Fibroblast of skin of left quadriceps (primary cell): ENCODE data around the gene AMIGO2.
"Not testable (repeated sequence)": the region's sequence is repeated elsewhere in the genome, so short reads cannot be mapped to it uniquely, and the experiment has no call there.

ENCODE experiments used
- DNase-seq, 2 experiments: peaks; one replicate each; pipeline ENCODE4 v3.0.0-alpha.2; 2013; ENCODE audit warnings: low read depth in 2 of 2

The AMIGO2 gene

DNA sequence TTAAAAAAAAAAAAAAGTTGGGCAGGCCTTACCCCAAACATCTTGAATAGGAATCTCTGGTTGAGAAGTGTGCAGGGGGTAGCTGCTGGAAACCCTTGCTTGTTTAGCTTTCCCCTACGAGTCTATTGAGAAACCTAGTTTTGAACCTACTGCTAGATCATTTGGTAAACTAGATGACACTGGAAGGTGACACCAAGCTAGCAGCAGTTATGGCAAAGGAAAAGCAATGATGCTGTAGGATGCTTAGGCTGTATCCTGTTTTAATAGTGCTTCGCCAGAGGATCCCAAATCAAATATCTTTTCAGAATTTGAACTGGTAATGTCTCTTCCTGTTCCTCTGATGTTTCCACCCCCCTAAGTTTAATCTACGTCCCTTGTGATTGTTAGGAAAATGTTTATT is 5.8 kb downstream of the AMIGO2 start:
- DNase-seq, result no peak

DNA sequence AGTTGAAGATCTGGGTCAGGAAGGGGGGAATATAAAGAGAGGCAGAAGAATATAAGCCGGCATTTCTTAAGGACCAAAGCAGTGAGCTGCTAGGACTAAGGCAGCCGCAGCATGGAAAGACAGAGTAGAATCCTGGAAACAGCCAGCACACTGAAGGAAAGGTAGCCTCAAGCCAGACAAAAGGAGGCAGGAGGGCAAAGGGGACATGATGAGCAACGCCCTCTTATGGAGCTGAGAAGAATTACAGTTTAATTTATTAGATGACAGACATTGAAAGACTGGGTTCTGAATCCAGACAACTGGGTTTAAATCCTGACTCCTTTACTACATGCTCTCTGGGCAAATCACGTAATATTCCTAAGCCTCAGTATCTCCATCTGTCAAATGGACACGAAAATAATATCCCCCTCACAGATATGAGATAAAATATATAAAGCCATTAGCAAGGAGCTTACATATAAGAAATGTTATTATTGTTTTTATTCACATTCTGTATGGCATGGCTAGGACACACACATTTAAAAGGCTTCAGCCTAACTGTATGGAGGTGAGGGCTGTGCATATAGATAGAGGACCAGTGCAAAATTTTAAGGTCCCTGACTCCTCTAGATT is 8.4 kb downstream of the AMIGO2 start:
- no peak for DNase-seq

DNA sequence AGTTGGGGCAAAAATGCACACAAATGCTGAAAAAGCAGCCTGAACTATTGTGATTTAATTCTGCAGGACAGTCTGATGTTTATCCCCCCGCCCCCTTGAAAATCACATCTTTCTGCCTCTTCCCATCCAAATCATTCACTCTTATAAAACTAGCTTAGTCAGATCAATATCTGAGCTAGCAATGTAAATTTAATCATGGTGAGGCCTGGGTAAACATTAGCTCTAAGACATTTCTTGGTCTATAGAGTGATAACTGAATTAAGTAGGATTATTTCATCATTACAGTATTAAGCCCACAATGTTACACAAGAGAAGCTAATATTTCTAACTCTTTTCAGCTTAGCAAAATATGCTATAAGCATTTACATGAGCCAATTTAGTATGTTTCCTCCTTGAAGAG is 9.4 kb downstream of the AMIGO2 start:
- DNase-seq, result no peak

DNA sequence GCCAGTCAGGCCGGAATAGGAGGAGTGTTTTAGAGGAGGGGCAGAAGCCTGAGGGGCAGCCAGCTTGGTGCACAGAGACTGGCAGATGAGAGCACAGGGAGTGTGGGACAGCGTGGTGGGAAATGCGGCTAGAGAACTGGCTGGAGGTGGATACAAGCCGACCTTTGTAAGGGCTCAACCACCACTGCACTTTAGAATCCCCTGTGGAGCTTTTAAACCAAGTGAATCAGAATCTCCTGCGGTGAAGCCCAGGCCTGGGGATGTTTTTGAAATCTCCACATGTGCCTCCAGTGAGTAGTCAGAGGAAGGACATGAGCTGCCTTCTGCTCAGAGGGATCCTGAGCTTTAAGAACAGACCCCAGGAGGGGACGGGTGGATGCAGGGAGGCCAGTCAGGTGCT is 11.2 kb downstream of the AMIGO2 start:
- DNase-seq, result no peak

DNA sequence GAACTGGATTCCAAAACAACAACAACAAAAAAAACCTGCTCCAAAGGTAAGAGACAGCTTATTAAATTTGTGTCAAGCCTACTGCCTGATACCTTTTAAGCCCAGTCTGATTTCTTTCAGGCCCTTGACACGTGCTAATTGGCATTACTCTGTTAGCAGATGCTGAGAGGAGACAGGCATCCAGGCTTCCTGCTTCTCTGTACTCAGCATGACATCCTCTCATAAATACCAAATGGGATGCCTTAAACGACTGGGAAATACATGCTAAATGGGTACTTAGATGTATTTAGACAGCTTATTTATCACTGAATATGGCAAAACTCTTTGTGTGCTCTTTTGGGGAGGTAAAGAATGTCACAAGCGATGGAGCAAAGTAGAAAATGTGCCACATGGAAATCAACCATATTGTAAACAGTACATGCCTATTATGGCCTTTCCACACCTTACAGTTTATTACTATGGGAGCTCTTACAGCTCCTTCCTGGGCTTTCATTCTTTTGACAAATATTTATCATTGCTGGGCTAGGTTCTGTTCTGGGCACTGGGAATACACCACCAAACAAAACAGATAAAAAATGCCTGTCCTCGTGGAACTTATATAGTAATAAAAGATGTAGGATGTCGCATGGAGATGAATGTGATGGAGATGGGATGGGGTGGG is 11.9 kb downstream of the AMIGO2 start:
- DNase-seq, result no peak

DNA sequence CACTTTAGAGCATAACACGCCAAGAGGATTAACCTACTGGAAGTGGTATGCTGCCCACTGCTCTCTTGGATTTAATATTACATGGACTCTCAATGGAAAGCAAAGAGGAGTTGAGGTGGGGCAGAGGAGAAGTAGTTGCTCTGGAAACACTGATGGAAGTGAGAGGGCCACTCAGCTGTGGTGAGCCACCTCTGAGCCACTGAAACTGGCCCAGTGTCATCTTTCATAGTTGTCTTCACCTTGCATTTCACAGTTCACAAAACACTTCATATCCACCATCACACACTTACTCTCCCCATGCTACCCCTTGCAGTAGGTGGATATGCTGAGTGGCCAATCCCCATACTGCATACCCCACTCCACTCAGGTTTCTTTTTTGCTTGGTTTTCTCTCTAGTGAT is 12.6 kb downstream of the AMIGO2 start:
- DNase-seq, result no peak

DNA sequence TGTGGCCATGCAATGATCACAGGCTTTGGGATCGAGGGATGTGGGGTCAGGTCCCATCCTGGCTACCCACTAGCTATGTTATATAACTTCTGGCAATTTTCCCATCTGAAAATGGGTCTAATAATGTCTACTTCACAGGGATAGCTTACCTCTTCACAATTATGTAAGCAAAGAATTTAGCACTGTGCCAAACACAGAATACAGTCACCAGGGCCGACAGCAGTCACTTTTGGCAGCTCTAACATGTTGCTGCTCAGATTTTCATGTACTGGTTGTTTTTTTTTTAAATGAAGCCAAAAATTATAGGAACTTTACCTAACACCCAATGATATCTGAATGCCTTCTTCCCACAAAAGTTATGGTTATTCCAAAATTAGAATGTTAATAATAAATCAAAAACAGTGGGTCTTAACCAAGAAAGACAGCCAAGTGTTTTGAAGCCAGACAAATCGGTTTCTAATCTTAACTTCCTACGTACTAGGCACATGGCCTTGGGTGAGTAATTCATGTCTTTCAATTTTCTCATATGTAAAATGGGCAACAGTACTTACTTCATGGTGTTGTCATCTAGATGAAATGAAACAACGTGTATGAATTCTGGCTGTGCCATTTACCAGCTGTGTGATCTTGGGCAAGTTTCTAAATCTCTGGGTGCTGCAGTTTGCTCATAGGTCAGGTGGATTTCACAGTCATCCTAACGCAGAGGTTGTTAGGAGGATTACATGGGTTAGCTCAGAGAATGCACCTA is 13.3 kb downstream of the AMIGO2 start:
- no peak for DNase-seq

DNA sequence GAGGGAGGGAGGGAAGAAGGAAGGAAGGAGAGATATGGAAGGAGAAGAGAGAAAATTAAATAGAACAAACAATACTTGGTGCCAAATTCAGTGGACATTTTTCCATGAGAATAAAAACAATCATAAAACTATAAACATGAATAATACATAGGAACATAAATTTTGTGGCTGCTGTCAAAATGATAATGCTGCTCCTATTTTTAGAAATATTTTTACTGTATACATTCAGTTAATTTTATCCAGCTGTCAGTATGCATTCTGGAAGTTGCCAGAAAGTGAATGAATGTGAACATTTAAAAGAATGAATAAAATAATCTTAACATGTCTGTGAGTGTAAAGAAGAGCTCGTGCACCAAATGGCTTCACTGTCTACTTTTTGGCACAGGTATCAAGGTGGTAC is 14.2 kb downstream of the AMIGO2 start:
- DNase-seq, result no peak

DNA sequence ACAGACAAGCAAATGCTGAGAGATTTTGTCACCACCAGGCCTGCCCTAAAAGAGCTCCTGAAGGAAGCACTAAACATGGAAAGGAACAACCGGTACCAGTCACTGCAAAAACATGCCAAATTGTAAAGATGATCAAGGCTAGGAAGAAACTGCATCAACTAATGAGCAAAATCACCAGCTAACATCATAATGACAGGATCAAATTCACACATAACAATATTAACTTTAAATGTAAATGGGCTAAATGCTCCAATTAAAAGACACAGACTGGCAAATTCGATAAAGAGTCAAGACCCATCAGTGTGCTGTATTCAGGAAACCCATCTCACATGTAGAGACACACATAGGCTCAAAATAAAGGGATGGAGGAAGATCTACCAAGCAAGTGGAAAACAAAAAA is 21.1 kb downstream of the AMIGO2 start:
- not testable (repeated sequence) for DNase-seq

DNA sequence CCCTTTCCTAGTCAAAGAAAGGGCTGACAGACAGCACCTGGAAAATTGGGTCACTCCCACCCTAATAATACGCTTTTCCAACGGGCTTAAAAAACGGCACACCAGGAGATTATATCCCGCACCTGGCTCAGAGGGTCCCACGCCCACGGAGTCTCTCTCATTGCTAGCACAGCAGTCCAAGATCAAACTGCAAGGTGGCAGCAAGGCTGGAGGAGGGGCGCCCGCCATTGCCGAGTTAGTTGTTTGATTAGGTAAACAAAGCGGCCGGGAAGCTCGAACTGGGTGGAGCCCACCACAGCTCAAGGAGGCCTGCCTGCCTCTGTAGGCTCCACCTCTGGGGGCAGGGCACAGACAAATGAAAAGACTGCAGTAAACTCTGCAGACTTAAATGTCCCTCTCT is 22.8 kb downstream of the AMIGO2 start:
- DNase-seq, result not testable (repeated sequence)

DNA sequence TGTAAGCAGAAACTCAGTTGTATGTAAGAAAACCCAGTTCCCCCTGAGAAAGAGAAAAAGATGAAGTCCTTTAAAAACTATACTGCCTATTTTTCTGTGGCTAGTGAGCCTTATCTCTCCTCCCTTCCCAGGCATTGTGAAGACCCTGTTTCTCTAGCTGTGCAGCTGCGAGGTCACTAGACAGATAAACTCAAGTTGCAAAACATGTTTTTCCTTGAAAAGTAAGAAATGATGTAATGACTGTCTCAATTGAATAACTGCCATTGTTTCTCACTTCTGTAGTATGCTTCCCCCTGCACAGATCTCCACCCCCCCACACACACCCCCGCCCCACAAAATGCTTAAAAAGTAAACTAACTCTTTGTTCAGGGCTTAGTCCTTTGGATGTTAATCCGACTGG is 23.9 kb downstream of the AMIGO2 start:
- DNase-seq, result not testable (repeated sequence)

DNA sequence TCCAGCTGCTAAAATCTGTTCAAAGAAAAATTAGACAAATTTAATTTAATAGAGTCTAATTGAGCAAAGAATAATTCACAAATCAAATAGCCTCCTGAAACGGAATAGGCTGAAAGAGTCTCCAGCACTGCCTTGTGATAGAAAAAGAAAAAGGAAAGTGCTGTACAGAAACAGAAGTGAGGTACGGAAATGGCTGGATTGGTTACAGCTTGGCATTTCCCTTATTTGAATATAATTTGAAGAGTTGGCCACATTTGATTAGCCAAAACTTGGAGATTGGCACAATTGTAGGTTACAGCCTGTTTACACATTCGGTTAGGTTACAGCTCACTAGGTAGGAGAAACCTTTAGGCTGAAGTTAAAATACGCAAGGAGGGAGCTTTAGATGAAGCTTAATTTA is 25.1 kb downstream of the AMIGO2 start:
- no peak for DNase-seq

DNA sequence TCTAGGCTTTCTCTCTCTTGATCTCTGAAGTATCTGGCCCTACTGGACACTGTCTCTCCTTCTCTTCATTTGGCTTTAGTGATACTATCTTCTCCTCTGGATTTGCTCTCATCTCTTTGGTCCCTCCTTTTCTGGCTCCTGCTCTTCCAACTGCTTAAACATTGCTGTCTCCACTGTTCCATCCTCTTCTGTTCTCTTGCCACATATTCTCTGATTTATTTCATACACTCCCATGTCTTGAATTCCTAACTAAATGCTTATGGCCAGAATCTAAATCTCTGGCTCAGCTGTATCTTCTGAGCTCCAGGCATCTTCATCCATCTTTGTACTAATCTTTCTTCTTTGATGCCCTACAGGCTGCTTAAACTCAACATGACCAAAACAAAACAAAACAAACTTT is 25.8 kb downstream of the AMIGO2 start:
- DNase-seq, result no peak

DNA sequence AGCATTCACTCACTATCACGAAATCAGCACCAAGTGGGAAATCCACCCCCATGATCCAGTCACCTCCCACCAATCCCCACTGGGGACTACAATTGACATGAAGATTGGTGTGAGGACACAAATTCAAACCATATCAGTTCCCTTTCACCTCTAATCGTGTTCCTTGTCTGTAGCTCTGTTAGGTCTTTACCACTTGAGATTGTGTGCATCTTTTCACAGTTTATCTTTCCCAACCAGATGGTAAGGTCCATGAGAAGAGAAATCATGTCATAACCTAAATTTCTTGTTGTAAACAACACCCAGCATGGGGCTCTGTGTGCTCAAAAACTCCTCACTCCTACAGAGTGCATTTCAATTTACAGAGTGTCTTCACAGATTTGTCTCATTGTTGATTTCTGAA is 27.5 kb downstream of the AMIGO2 start:
- DNase-seq, result no peak

DNA sequence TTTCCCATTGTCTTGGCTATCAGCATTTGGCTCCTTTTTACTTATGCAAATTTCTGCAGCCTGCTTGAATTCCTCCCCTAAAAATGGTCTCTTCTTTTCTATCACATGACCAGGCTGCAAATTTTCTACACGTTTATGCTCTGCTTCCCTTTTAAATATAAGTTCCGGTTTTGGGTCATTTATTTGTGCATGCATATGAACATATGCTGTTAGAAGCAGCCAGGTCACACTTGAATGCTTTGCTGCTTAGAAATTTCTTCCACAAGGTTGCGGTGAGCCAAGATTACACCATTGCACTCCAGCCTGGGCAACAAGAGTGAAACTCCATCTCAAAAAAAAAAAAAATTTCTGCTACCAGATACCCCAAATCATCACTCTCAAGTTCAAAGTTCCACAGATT is 28.5 kb downstream of the AMIGO2 start:
- not testable (repeated sequence) for DNase-seq

DNA sequence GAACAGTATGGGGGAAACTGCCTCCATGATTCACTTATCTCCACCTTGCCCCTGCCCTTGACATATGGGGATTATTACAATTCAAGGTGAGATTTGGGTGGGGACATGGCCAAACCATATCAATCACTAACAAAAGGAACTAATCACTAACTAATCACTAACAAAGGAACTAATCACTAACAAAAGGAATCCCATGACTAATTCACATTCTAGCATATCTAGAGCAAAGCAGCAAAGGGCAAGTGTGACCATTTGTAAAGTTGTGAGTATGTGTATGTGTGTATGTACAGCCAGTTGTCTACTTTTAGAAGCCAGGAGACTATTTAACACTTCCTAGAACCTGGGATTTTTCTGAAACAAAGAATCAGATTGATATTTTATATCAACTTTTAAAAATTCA is 31.2 kb downstream of the AMIGO2 start:
- no peak for DNase-seq

DNA sequence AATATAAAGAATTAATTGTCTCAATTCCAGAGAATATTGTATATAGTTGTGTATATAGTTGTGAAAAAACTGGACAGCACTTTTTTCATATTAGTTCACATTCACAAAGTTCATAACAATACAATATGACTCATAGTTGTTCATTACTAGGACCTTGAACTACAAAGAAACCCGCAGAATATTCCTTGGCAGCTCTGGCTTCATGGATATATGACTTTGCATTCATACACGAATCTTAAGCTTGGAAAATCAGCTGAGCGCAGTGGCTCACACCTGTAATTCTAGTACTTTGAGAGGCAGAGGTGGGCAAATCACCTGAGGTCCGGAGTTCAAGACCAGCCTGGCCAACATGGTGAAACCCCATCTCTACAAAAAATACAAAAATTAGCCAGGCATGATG is 38.4 kb downstream of the AMIGO2 start:
- DNase-seq, result no peak

DNA sequence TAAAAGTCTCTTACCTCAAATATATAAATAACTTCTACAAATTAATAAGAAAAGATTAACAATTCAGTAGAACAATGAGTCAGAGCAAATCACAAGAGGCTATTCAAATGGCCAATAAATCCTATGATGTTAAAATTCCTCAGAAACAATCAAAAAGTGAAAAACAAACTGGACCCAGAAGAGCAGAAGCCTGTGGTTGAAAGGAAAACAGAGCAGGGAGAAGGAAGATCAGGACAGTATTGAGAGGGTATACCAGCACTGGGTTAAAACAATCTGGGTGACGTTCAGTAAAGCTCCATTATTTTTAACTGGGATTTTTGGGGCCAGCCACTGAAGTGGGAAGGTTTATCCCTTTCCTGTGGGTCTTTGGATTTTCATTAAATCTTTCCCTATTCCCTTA is 40.0 kb downstream of the AMIGO2 start:
- DNase-seq, result no peak

DNA sequence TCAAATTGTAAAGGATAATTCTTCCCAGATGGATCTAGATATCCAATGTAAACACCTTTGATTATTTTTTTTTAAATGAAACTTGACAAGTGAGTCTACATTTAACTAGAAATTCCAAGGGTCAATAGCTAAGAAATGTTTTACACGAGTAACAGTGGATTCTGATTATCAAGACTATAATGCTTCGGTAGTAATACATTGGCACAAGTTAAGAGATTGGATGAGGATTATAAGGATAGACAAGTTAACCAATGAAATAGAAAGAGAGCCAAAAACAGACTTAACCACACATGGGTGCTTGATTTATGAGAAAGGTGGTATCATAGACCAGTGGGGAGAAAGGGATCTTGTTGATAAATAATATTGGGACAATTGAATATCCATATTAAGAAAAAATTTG is 40.7 kb downstream of the AMIGO2 start:
- DNase-seq, result no peak

DNA sequence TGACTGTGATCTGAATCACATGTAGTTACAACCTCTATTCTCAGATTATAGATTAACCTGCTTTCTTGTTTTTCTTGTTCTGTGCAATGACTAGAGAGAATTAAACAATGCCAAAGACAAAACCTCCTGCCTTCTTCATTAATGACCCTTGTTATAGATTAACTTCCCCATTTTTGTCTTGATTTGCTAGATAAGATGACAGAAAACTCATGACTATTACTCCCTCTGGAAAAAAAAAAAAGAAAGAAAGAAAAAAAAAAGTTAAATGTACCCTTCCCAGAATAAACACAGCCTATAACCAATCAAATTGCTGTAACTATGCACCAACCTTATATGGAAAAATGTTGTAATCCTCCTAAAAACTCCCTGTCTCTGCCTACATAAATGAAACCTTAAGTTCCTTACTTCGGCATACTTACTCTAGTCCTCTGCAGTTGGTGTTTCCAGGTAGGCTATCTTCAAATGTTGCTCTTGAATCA is 41.5 kb downstream of the AMIGO2 start:
- DNase-seq, result no peak

DNA sequence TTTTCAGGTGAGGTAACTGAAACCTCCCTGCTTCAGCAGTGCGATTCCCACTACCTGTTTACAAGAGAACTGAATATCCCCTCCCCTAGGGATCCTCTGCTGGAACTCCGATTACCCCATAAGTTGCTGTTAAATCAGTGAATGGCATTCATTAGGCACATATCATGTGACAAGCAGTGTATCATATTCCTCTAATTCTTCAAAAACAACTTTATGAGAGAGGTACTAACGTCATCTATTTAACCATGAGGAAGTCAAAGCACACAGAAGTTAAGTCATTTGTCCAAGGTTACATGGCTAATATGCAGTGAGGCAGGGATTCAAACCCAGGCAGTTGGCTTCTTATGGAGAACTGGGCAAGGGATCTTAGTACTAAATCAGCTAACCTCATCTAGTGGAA is 44.3 kb downstream of the AMIGO2 start:
- no peak for DNase-seq

DNA sequence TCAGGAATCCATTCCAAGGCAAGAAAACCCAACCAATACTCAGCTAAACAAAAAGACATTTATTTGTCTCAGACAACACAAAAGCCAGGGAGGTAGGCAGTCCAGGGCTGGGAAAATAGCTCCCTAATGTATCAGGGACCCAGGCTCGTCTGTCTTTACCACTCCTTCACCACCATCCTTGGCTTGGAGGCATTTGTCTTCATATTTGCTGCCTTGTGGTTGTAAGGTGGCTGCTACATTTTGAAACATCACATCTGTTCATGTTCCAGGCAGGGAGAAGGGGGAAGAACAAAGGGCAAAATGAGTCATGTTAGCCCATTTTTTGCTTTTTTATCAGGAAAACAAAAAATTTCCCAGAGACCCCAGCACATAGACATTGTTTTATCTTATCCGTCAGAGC is 45.1 kb downstream of the AMIGO2 start:
- DNase-seq, result no peak
